NCI-H2227 treated with DMSO at 0.1 percent for 48 hours (cell line): Measurements from ENCODE around the gene TTC21A.
A peak's percentile ranks its signal among the peaks of the same experiment; 100 is the strongest.
"Not testable (repeated sequence)": the region's sequence is repeated elsewhere in the genome, so short reads cannot be mapped to it uniquely, and the experiment has no call there.

Source experiments
- DNase-seq: peaks from one replicate; lab custom pipeline; 2025; lab: John Stamatoyannopoulos, UW

Gene TTC21A

GRCh38 chr3:39107388-39108199 is at the start of gene TTC21A, which contains the start of gene GORASP1:
Gene TTC21A (plus strand): TSS chr3:39107680. CDS start chr3:39107838, 158 bp downstream.
Gene GORASP1 (minus strand): TSS chr3:39107627. CDS start chr3:39107541, 86 bp downstream.
- DNase-seq = peak; percentile 15

- not testable (repeated sequence) for DNase-seq
Observed at GRCh38 chr3:39061228-39061627, 46.3 kb upstream of the TTC21A start.

GRCh38 chr3:39062180-39062579 is 45.3 kb upstream of the TTC21A start:
- DNase-seq = no peak

- no peak for DNase-seq
Observed at GRCh38 chr3:39063143-39063542, 44.3 kb upstream of the TTC21A start.

- DNase-seq = no peak
Observed at GRCh38 chr3:39064646-39065045, 42.8 kb upstream of the TTC21A start.

GRCh38 chr3:39065197-39065596 is 42.3 kb upstream of the TTC21A start:
- no peak for DNase-seq

- DNase-seq = no peak
Observed at GRCh38 chr3:39067286-39067685, 40.2 kb upstream of the TTC21A start.

- no peak for DNase-seq
Observed at GRCh38 chr3:39068556-39068955, 38.9 kb upstream of the TTC21A start.

GRCh38 chr3:39075910-39076309 is 31.6 kb upstream of the TTC21A start:
- no peak for DNase-seq

- no peak for DNase-seq
Observed at GRCh38 chr3:39079530-39079929, 27.9 kb upstream of the TTC21A start.

- no peak for DNase-seq
Observed at GRCh38 chr3:39080026-39080425, 27.5 kb upstream of the TTC21A start.

- no peak for DNase-seq
Observed at GRCh38 chr3:39082666-39083313, 24.7 kb upstream of the TTC21A start.

- no peak for DNase-seq
Observed at GRCh38 chr3:39086144-39086543, 21.3 kb upstream of the TTC21A start.

GRCh38 chr3:39088456-39088855 is 19.0 kb upstream of the TTC21A start:
- no peak for DNase-seq

GRCh38 chr3:39088889-39089288 is 18.6 kb upstream of the TTC21A start:
- DNase-seq = no peak

GRCh38 chr3:39090922-39091321 is 16.6 kb upstream of the TTC21A start:
- DNase-seq = no peak

GRCh38 chr3:39094851-39095677 is 12.4 kb upstream of the TTC21A start:
- no peak for DNase-seq

GRCh38 chr3:39095778-39096177 is 11.7 kb upstream of the TTC21A start:
- no peak for DNase-seq

- DNase-seq = no peak
Observed at GRCh38 chr3:39096775-39097174, 10.7 kb upstream of the TTC21A start.

- no peak for DNase-seq
Observed at GRCh38 chr3:39097716-39098472, 9.6 kb upstream of the TTC21A start.

- no peak for DNase-seq
Observed at GRCh38 chr3:39098473-39099000, 8.9 kb upstream of the TTC21A start.
